Endodermal cell (in vitro differentiated cells): ENCODE measurements around the gene ASTN2. TPM values are rescaled to one million over a fixed set of nuclear protein-coding genes. Genes with fewer than 3 reads are reported as not detected.

Source experiments
- DNase-seq: peaks from one replicate; pipeline ENCODE4 v3.0.0-alpha.2; 2017
- H3K27ac ChIP-seq: 2 replicates; pipeline ENCODE4 v1.5.1; 2013; ENCODE audit warnings: mild to moderate bottlenecking, low read depth, low read length, moderate library complexity
- H3K27me3 ChIP-seq: 2 replicates; pipeline ENCODE4 v1.6.1; 2013; ENCODE audit warnings: mild to moderate bottlenecking, low read length, moderate library complexity; ENCODE audit not compliant: insufficient read depth, control insufficient read depth, poor library complexity, severe bottlenecking
- H3K36me3 ChIP-seq: 2 replicates; pipeline ENCODE4 v1.7.0; 2013; ENCODE audit warnings: mild to moderate bottlenecking, low read length, moderate library complexity; ENCODE audit not compliant: control insufficient read depth, insufficient read depth
- H3K4me1 ChIP-seq: one replicate; pipeline ENCODE4 v1.7.0; 2013; ENCODE audit warnings: low read length; ENCODE audit not compliant: control insufficient read depth, insufficient read depth
- H3K4me3 ChIP-seq: 2 replicates; pipeline ENCODE4 v1.5.1; 2013; ENCODE audit warnings: mild to moderate bottlenecking, low read length, moderate library complexity
- H3K9ac ChIP-seq: 2 replicates; pipeline ENCODE4 v1.6.1; 2013; ENCODE audit warnings: mild to moderate bottlenecking, low read length, moderate library complexity; ENCODE audit not compliant: poor library complexity, severe bottlenecking; ENCODE audit errors: extremely low read depth
- H3K9me3 ChIP-seq: 2 replicates; pipeline ENCODE4 v1.6.1; 2013; ENCODE audit warnings: mild to moderate bottlenecking, low read length, moderate library complexity; ENCODE audit not compliant: control insufficient read depth
- H3K27ac Mint-ChIP-seq: 2 replicates; pipeline ENCODE4 v1.8.0; 2020; ENCODE audit warnings: mixed read lengths
- H3K27me3 Mint-ChIP-seq: 2 replicates; pipeline ENCODE4 v1.8.0; 2021; ENCODE audit warnings: mild to moderate bottlenecking, mixed read lengths; ENCODE audit not compliant: insufficient read depth
- H3K36me3 Mint-ChIP-seq: 2 replicates; pipeline ENCODE4 v1.8.0; 2020; ENCODE audit warnings: low read depth, mixed read lengths
- H3K4me1 Mint-ChIP-seq: 2 replicates; pipeline ENCODE4 v1.8.0; 2020; ENCODE audit warnings: mixed read lengths
- H3K4me3 Mint-ChIP-seq: 2 replicates; pipeline ENCODE4 v1.8.0; 2020; ENCODE audit warnings: mild to moderate bottlenecking, moderate library complexity, mixed read lengths
- H3K9me3 Mint-ChIP-seq: 2 replicates; pipeline ENCODE4 v1.8.0; 2020; ENCODE audit warnings: mild to moderate bottlenecking, mixed read lengths
- WGBS, 2 experiments: methylation state at CpG; one replicate each; pipeline versions ENCODE4 v1.1.5 to v1.1.7; 2013; ENCODE audit warnings: missing lambda C conversion rate in 2 of 2, mixed read lengths in 1 of 2; ENCODE audit not compliant: insufficient coverage in 1 of 2, insufficient read length in 1 of 2; 5-methylcytosine and 5-hydroxymethylcytosine counted together
- total RNA-seq, 2 donors: library from RNA; stranded (reverse); fragmentation: NEBNext Ultra II Directional in 1 of 2; extraction: Animal tissue kit (Norgen Biotek cat#: 25700) in 1 of 2; gene quantifications; 2 replicates in 1 of 2; 3 replicates in 1 of 2; pipeline ENCODE4 v1.2.1, GENCODE V29; 2021
- TF ChIP-seq, protein P1 (sequence below): fragments of 200-600 bp; sonication (generic); conservative IDR thresholded peaks from 2 replicates; pipeline ENCODE4 v1.5.0; 2021; ENCODE audit warnings: antibody characterized with exemption, mild to moderate bottlenecking

ASTN2 gene
- total RNA-seq, 2 donors from 2014 or later, result 8.9 to 10.4 TPM

DNA sequence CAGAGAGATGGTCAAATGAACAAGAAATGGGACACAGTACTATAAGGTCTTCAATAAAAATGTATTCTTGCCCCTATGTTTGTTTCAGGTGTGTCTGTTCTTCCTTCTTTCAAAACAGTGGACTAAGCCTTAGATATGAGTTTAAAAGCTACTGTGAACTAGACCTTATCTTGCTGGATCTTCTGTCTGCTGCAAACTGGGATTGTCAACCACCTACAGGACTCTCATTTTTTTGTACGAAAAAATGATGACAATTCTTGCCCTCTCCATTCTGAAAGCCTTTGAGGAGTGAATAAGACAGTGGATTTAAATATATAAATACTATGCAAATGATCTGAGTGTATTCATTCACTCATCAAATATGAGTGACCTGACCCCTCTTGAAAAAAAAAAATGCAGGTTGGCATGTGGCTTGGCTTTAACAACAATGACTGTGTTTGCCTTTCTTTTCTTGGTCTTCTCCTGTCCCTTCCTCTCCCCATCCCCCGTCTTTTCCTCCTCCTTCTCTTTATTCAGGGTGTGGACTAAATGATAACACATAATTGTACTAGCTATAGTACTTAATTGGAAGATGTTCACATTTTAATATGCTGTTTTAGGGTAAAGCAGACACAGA, 963.2 kb downstream of the ASTN2 start:
- no peak overlapping the region for H3K4me3 Mint-ChIP-seq
- Histone ChIP-seq H3K4me3 (no peak overlapping the region), H3K9me3 (peaks cover 5% of the 10 kb centered on the region), H3K36me3 (no peaks in the 10 kb centered on the region), H3K4me1 (no peaks in the 10 kb centered on the region), H3K9ac (no peak overlapping the region), H3K27ac (no peak overlapping the region), H3K27me3 (no peaks in the 10 kb centered on the region)
- peaks cover 7% of the 10 kb centered on the region for H3K27me3 Mint-ChIP-seq
- TF ChIP-seq, protein P1, sequence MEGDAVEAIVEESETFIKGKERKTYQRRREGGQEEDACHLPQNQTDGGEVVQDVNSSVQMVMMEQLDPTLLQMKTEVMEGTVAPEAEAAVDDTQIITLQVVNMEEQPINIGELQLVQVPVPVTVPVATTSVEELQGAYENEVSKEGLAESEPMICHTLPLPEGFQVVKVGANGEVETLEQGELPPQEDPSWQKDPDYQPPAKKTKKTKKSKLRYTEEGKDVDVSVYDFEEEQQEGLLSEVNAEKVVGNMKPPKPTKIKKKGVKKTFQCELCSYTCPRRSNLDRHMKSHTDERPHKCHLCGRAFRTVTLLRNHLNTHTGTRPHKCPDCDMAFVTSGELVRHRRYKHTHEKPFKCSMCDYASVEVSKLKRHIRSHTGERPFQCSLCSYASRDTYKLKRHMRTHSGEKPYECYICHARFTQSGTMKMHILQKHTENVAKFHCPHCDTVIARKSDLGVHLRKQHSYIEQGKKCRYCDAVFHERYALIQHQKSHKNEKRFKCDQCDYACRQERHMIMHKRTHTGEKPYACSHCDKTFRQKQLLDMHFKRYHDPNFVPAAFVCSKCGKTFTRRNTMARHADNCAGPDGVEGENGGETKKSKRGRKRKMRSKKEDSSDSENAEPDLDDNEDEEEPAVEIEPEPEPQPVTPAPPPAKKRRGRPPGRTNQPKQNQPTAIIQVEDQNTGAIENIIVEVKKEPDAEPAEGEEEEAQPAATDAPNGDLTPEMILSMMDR, result no peak
- H3K9me3 Mint-ChIP-seq, result peaks cover 13% of the 10 kb centered on the region
- WGBS, 2 experiments, result 89% methylated on average over 2 of the region's 2 CpGs; no CpG with 5 or more reads in 1 of the 2 experiments
- H3K27ac Mint-ChIP-seq, result no peak overlapping the region
- H3K4me1 Mint-ChIP-seq, result peaks cover 6% of the 10 kb centered on the region
- no peaks in the 10 kb centered on the region for H3K36me3 Mint-ChIP-seq
- no peak for DNase-seq

GRCh38 chr9:116450378-116451139, 964.3 kb downstream of the ASTN2 start:
- no peak overlapping the region for H3K27ac Mint-ChIP-seq
- TF ChIP-seq, protein P1, result no peak
- H3K27me3 Mint-ChIP-seq, result peaks cover 11% of the 10 kb centered on the region
- H3K4me1 ChIP-seq, result no peaks in the 10 kb centered on the region
- no peaks in the 10 kb centered on the region for H3K9me3 ChIP-seq
- peaks cover 6% of the 10 kb centered on the region for H3K4me1 Mint-ChIP-seq
- H3K4me3 ChIP-seq, result no peak overlapping the region
- H3K27me3 ChIP-seq, result no peaks in the 10 kb centered on the region
- H3K9me3 Mint-ChIP-seq, result peaks cover 4% of the 10 kb centered on the region
- no peaks in the 10 kb centered on the region for H3K36me3 ChIP-seq
- no peaks in the 10 kb centered on the region for H3K36me3 Mint-ChIP-seq
- no peak overlapping the region for H3K27ac ChIP-seq
- WGBS, 2 experiments, result 87 to 89% methylated on average over 3 of the region's 3 CpGs
- H3K4me3 Mint-ChIP-seq, result no peak overlapping the region
- H3K9ac ChIP-seq, result no peak overlapping the region
- no peak for DNase-seq

DNA sequence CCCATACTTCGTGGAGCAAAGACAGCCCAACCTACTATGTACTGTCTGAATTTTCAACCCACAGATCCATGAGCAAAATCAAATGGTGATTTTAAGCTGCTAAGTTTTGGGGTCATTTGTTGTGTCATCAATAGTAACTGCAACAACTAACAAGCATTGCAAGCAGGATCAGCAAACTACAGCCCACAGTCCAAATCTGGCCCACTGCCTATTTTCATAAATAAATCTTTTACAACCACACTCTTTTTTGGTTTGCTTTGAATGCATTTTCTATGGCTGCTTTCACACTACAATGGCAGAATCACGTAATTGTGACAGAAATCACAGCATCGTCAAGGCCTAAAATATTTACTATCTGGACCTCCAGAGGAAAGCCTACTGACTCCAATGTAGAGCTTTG, 964.9 kb downstream of the ASTN2 start:
- no peak overlapping the region for H3K9ac ChIP-seq

More for the DNA sequence above, 964.9 kb downstream of the ASTN2 start:
- no peak overlapping the region for H3K27ac ChIP-seq
- H3K27me3 Mint-ChIP-seq, result peaks cover 13% of the 10 kb centered on the region
- H3K27ac Mint-ChIP-seq, result no peak overlapping the region
- DNase-seq, result no peak
- no peak overlapping the region for H3K4me3 Mint-ChIP-seq
- H3K9me3 Mint-ChIP-seq, result peaks cover 4% of the 10 kb centered on the region
- no peaks in the 10 kb centered on the region for H3K36me3 ChIP-seq
- 93 to 100% methylated on average over 2 to 3 of the region's 3 CpGs for WGBS, 2 experiments
- TF ChIP-seq, protein P1, result no peak
- no peaks in the 10 kb centered on the region for H3K27me3 ChIP-seq
- no peak overlapping the region for H3K4me3 ChIP-seq
- no peaks in the 10 kb centered on the region for H3K4me1 ChIP-seq
- peaks cover 6% of the 10 kb centered on the region for H3K4me1 Mint-ChIP-seq
- no peaks in the 10 kb centered on the region for H3K36me3 Mint-ChIP-seq
- no peaks in the 10 kb centered on the region for H3K9me3 ChIP-seq
